T-helper 22 cell (primary cell): ENCODE measurements around the gene ME3.
"Not testable (repeated sequence)": the region's sequence is repeated elsewhere in the genome, so short reads cannot be mapped to it uniquely, and the experiment has no call there.

Source experiments
- DNase-seq: peaks from one replicate; pipeline ENCODE4 v3.0.0-alpha.2; 2020; ENCODE audit warnings: low read depth

Gene ME3

GRCh38 chr11:86459682-86460460 is 212.5 kb downstream of the ME3 start:
- no peak for DNase-seq

GRCh38 chr11:86459002-86459385 is 213.4 kb downstream of the ME3 start:
- no peak for DNase-seq

- no peak for DNase-seq
Measured at GRCh38 chr11:86458294-86459001, 214.0 kb downstream of the ME3 start.

- DNase-seq: peak; percentile 7
Measured at GRCh38 chr11:86456075-86456939, 216.1 kb downstream of the ME3 start.

GRCh38 chr11:86453290-86454030 is 219.0 kb downstream of the ME3 start:
- DNase-seq: no peak

GRCh38 chr11:86449993-86450629 is 222.3 kb downstream of the ME3 start:
- DNase-seq: no peak

- no peak for DNase-seq
Measured at GRCh38 chr11:86447763-86448480, 224.5 kb downstream of the ME3 start.

GRCh38 chr11:86446924-86447285 is 225.5 kb downstream of the ME3 start:
- no peak for DNase-seq

- DNase-seq: no peak
Measured at GRCh38 chr11:86446163-86446923, 226.1 kb downstream of the ME3 start.

GRCh38 chr11:86444981-86445380 is 227.4 kb downstream of the ME3 start:
- no peak for DNase-seq

- DNase-seq: no peak
Measured at GRCh38 chr11:86443415-86443814, 229.0 kb downstream of the ME3 start.

- no peak for DNase-seq
Measured at GRCh38 chr11:86442827-86443226, 229.6 kb downstream of the ME3 start.

- no peak for DNase-seq
Measured at GRCh38 chr11:86442420-86442819, 230.0 kb downstream of the ME3 start.

- no peak for DNase-seq
Measured at GRCh38 chr11:86440843-86441242, 231.6 kb downstream of the ME3 start.

GRCh38 chr11:86440305-86440716 is 232.1 kb downstream of the ME3 start:
- no peak for DNase-seq

GRCh38 chr11:86438685-86439084 is 233.7 kb downstream of the ME3 start:
- DNase-seq: no peak

- no peak for DNase-seq
Measured at GRCh38 chr11:86435711-86436110, 236.7 kb downstream of the ME3 start.

- not testable (repeated sequence) for DNase-seq
Measured at GRCh38 chr11:86433361-86434095, 238.9 kb downstream of the ME3 start.

GRCh38 chr11:86431258-86431657 is 241.2 kb downstream of the ME3 start:
- no peak for DNase-seq
